IPS-NIHi7 (cell line): ENCODE results near the gene GPR21.

Source experiments
- DNase-seq: peaks from one replicate; pipeline ENCODE4 v3.0.0; 2012; ENCODE audit warnings: mixed read lengths; ENCODE audit errors: extremely low spot score

The GPR21 gene

GRCh38 chr9:123033864-123034601, 566 bp downstream of the GPR21 start:
- no peak for DNase-seq

- no peak for DNase-seq
These were observed 1.5 kb downstream of the GPR21 start for GRCh38 chr9:123034881-123035510.

GRCh38 chr9:123035791-123036190, 2.3 kb downstream of the GPR21 start:
- DNase-seq, result no peak

- DNase-seq, result no peak
These were observed 3.6 kb downstream of the GPR21 start for GRCh38 chr9:123036893-123037545.

- DNase-seq, result no peak
These were observed 6.3 kb downstream of the GPR21 start for GRCh38 chr9:123039617-123040219.

- DNase-seq, result no peak
These were observed 7.3 kb downstream of the GPR21 start for GRCh38 chr9:123040801-123041200.

GRCh38 chr9:123041489-123041888, 8.0 kb downstream of the GPR21 start:
- no peak for DNase-seq

GRCh38 chr9:123043081-123043939, 9.8 kb downstream of the GPR21 start:
- DNase-seq, result no peak

- DNase-seq, result no peak
These were observed 11.1 kb downstream of the GPR21 start for GRCh38 chr9:123044586-123044985.

GRCh38 chr9:123046406-123047195, 13.1 kb downstream of the GPR21 start:
- DNase-seq, result no peak

GRCh38 chr9:123048748-123049147, 15.3 kb downstream of the GPR21 start:
- no peak for DNase-seq

- DNase-seq, result no peak
These were observed 16.2 kb downstream of the GPR21 start for GRCh38 chr9:123049589-123050222.

- DNase-seq, result no peak
These were observed 19.6 kb downstream of the GPR21 start for GRCh38 chr9:123053046-123053445.

- no peak for DNase-seq
These were observed 20.2 kb downstream of the GPR21 start for GRCh38 chr9:123053711-123054110.

- no peak for DNase-seq
These were observed 25.4 kb downstream of the GPR21 start for GRCh38 chr9:123058834-123059233.

- DNase-seq, result no peak
These were observed 26.2 kb downstream of the GPR21 start for GRCh38 chr9:123059472-123060220.

- no peak for DNase-seq
These were observed 27.7 kb downstream of the GPR21 start for GRCh38 chr9:123061216-123061615.

- no peak for DNase-seq
These were observed 29.1 kb downstream of the GPR21 start for GRCh38 chr9:123062351-123063176.

- DNase-seq, result no peak
These were observed 29.7 kb downstream of the GPR21 start for GRCh38 chr9:123063177-123063598.
